IMR-90 (cell line): Measurements from ENCODE around the gene GOLGA6L24. TPM values are rescaled to one million over a fixed set of nuclear protein-coding genes. Genes with fewer than 3 reads are reported as not detected.

Experiments
- microRNA-seq, 2 experiments: library from miRNA; stranded (forward) in 1 of 2; unstranded in 1 of 2; fragments of 10-50 nt in 1 of 2; fragments of <30 nt in 1 of 2; gene quantifications in 1 of 2; microRNA quantifications in 1 of 2; one replicate each; pipeline versions ENCODE3 to v1.1.0; 2013 to 2020; ENCODE audit not compliant: insufficient read depth in 1 of 2, insufficient read length in 1 of 2, unreplicated experiment in 1 of 2
- polyA plus RNA-seq, 3 experiments: library from polyadenylated mRNA; depleted of rRNA; stranded (reverse); fragments of >200 nt; gene quantifications; 2 replicates each; pipeline ENCODE4 v1.2.3, GENCODE V29; 2012; ENCODE audit warnings: low replicate concordance in 1 of 3
- small RNA-seq, 5 experiments: library from RNA; depleted of rRNA; stranded (forward); fragments of <200 nt; gene quantifications; one replicate each; pipeline ENCODE3, GENCODE V24; 2012
- total RNA-seq: library from RNA; depleted of rRNA; stranded (reverse); fragments of >200 nt; gene quantifications from 2 replicates; pipeline ENCODE4 v1.2.3, GENCODE V29; 2012; rRNA removed

Gene GOLGA6L24
- total and polyA plus RNA-seq, 2 of the 4 experiments (the other 2 are of a cell fraction): not detected

Small RNA genes within 50 kb of the gene (microRNA-seq; reads per million reads assigned to microRNA genes)
- gene AC091304.5 (ENCODE audit: insufficient read depth, insufficient read length): not detected
- not detected for gene RN7SL238P (ENCODE audit: insufficient read depth, insufficient read length)

Small RNA genes within 50 kb of the gene (small RNA-seq; reads per million reads assigned to genes)
- gene AC091304.5 (0 reads per million in 5 experiments), gene RN7SL238P (0 reads per million in 5 experiments)

Other genes starting within 250 kb of the GOLGA6L24 start
- gene HERC2, start 35.9 kb downstream of the GOLGA6L24 start, total RNA-seq: 21.7 and 28.9 TPM in 2 replicates
- gene HERC2, start 35.9 kb downstream of the GOLGA6L24 start, polyA plus RNA-seq (2012; rRNA removed): 20.8 and 20.9 TPM in 2 replicates
- gene GOLGA8F, start 20.6 kb upstream of the GOLGA6L24 start, total RNA-seq: not detected in 2 replicates
- gene GOLGA8F, start 20.6 kb upstream of the GOLGA6L24 start, polyA plus RNA-seq (2012; rRNA removed): not detected in 2 replicates
- gene GOLGA8G, start 174.9 kb upstream of the GOLGA6L24 start, total RNA-seq: not detected in 2 replicates
- gene GOLGA8G, start 174.9 kb upstream of the GOLGA6L24 start, polyA plus RNA-seq (2012; rRNA removed): not detected in 2 replicates
- gene GOLGA6L25, start 195.5 kb upstream of the GOLGA6L24 start, total RNA-seq: not detected in 2 replicates
- not detected in 2 replicates for gene GOLGA6L25, start 195.5 kb upstream of the GOLGA6L24 start, polyA plus RNA-seq (2012; rRNA removed)